Measurements from ENCODE around the gene DPEP3. TPM values are rescaled to one million over a fixed set of nuclear protein-coding genes. Genes with fewer than 3 reads are reported as not detected.
"Not testable (repeated sequence)": the region's sequence is repeated elsewhere in the genome, so short reads cannot be mapped to it uniquely, and the experiment has no call there.

DPEP3 gene
- total RNA-seq, 4 donors from 2014 or later: 0.14 TPM; not detected in 3

DNA sequence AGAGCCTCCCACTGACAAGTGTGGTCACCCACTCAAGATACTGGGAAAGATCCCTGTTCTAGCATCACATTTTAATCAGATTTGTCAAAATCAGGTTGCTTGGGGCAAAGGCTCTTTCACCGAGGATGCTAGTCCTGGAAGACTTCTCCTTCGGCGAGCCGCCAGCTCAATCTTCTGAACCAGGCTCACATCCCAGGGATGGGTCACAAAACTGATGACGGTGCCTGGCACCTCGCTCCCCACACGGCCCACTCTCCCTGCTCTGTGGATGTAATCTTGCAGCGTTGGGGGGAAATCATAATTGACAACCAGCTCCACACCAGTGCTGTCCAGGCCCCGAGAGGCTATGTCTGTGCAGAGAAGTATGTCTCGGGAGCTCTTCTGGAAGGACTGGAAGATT lies 41.2 kb upstream of the DPEP3 start:
- no peaks in the 10 kb centered on the region for H3K27me3 ChIP-seq
- TF ChIP-seq, protein P1, sequence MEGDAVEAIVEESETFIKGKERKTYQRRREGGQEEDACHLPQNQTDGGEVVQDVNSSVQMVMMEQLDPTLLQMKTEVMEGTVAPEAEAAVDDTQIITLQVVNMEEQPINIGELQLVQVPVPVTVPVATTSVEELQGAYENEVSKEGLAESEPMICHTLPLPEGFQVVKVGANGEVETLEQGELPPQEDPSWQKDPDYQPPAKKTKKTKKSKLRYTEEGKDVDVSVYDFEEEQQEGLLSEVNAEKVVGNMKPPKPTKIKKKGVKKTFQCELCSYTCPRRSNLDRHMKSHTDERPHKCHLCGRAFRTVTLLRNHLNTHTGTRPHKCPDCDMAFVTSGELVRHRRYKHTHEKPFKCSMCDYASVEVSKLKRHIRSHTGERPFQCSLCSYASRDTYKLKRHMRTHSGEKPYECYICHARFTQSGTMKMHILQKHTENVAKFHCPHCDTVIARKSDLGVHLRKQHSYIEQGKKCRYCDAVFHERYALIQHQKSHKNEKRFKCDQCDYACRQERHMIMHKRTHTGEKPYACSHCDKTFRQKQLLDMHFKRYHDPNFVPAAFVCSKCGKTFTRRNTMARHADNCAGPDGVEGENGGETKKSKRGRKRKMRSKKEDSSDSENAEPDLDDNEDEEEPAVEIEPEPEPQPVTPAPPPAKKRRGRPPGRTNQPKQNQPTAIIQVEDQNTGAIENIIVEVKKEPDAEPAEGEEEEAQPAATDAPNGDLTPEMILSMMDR (IDR thresholded peaks at IDR 0.05): no peak
- no peak for TF ChIP-seq POLR2A (IDR thresholded peaks at IDR 0.05)
- intact Hi-C loops (cut with DNase I; ENCODE audit: low total_unique reads): no loop called here
- DNase-seq: no peak
- H3K9me3 ChIP-seq: no peaks in the 10 kb centered on the region
- no peaks in the 10 kb centered on the region for H3K36me3 ChIP-seq
- H3K4me3 ChIP-seq: no peak overlapping the region
- H3K27ac ChIP-seq: no peak overlapping the region
- H3K4me1 ChIP-seq: peaks cover 3% of the 10 kb centered on the region in 2 donors

DNA sequence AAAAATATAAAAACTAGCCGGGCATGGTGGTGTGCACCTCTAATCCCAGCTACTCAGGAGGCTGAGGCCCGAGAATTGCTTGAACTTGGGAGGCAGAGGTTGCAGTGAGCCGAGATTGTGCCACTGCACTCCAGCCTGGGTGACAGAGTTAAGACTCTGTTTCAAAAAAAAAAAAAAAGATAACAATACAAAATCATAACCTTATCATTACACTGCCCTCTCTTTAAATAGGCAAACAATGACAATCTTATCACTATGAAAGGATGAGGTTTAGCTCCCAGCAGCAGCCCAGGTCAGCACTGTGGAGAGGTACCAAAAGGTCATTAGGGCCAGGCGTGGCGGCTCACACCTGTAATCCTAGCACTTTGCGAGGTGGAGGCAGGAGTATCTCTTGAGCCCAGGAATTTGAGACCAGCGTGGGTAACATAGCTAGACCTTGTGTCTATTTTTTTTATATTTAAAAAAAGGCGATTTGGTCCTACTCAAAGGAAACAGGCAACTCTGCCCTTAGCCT lies 38.9 kb upstream of the DPEP3 start:
- Histone ChIP-seq H3K9me3 (no peaks in the 10 kb centered on the region), H3K36me3 (no peaks in the 10 kb centered on the region), H3K27me3 (no peaks in the 10 kb centered on the region), H3K4me3 (no peak overlapping the region), H3K27ac (no peak overlapping the region), H3K4me1 (peaks cover 3% of the 10 kb centered on the region in 2 donors)
- DNase-seq: no peak
- intact Hi-C loops (cut with DNase I; ENCODE audit: low total_unique reads): no loop called here
- TF ChIP-seq, protein P1 (IDR thresholded peaks at IDR 0.05): no peak
- no peak for TF ChIP-seq POLR2A (IDR thresholded peaks at IDR 0.05)

DNA sequence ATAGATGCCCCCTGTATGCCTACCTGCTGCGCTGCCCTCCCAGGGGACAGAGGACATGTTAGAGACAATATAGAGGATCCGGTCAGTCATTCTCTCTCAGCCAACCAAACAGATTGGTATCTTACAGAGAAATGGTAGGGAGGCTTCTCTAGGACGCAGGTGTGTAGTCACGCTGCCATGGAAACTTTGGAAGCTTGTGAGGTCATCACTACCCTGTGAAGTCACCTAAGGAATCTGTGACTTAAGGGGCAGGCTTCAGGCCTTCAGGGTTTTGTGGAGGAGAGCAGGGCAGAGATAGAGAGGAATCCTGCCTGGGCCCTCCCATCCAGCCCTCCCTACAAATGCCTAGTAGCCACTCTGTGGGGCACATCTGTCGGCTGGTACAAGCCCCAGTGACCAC lies 35.4 kb upstream of the DPEP3 start, which contains the start of gene DPEP2NB:
Gene DPEP2NB, minus strand, starts transcription at position 231 of the 400 bp plus-strand sequence. Its CDS starts 141 bp downstream, at position 90.
- H3K36me3 ChIP-seq: no peaks in the 10 kb centered on the region
- H3K27ac ChIP-seq: no peak within 1 kb of the TSS
- DNase-seq: no peak
- no peaks in the 10 kb centered on the region for H3K27me3 ChIP-seq
- intact Hi-C loops (cut with DNase I; ENCODE audit: low total_unique reads): no loop called here
- TF ChIP-seq, protein P1 (IDR thresholded peaks at IDR 0.05): no peak
- no peak for TF ChIP-seq POLR2A (IDR thresholded peaks at IDR 0.05)
- H3K4me1 ChIP-seq: no peaks in the 10 kb centered on the region
- no peaks in the 10 kb centered on the region for H3K9me3 ChIP-seq
- H3K4me3 ChIP-seq: no peak within 1 kb of the TSS

DNA sequence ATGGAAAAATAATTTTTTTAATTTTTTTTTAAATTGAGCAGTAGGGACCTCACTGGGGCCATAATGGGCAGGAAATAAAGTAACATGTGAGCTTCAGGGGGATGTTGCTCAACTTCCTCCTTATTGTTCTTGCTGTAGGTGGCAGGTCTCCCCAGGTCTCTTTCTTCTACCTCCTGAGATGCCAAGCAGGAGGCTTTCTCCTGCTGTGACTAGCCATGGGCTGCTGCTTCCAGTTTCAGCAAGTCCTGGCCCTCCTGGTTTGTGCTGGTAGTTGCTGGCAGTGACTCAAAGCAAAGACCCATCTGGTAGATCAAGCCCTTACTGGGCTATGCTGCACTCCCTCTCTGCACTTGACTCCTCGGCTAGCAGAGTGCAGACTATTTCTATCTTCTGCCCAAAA lies 33.1 kb upstream of the DPEP3 start:
- intact Hi-C loops (cut with DNase I; ENCODE audit: low total_unique reads): no loop called here
- H3K27ac ChIP-seq: no peak overlapping the region
- no peaks in the 10 kb centered on the region for H3K9me3 ChIP-seq
- no peak for DNase-seq
- H3K36me3 ChIP-seq: no peaks in the 10 kb centered on the region
- TF ChIP-seq, protein P1 (IDR thresholded peaks at IDR 0.05): no peak
- no peak for TF ChIP-seq POLR2A (IDR thresholded peaks at IDR 0.05)
- H3K4me1 ChIP-seq: no peaks in the 10 kb centered on the region
- no peaks in the 10 kb centered on the region for H3K27me3 ChIP-seq
- no peak overlapping the region for H3K4me3 ChIP-seq

DNA sequence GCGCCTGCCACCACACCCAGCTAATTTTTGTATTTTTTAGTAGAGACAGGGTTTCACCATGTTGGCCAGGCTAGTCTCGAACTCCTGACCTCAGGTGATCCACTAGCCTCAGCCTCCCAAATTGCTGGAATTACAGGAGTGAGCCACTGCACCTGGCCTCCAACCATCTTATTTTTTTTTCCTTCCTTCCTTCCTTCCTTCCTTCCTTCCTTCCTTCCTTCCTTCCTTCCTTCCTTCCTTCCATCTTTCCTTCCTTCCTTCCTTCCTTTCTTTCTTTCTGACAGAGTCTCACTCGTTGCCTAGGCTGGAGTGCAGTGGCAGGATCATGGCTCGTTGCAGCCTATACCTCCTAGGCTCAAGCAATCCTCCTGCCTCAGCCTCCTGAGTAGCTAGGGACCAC lies 29.6 kb upstream of the DPEP3 start:
- intact Hi-C loops (cut with DNase I; ENCODE audit: low total_unique reads); H3K4me3 ChIP-seq; H3K4me1 ChIP-seq; H3K36me3 ChIP-seq; H3K9me3 ChIP-seq; H3K27ac ChIP-seq; H3K27me3 ChIP-seq; DNase-seq: not testable (repeated sequence)

All from uterus (tissue), 4 donors.